Tibial nerve (tissue), 4 donors: ENCODE data around the gene SUSD4.

Experiments used
- EP300 ChIP-seq, 2 donors: sonication (generic); formaldehyde crosslinking; IDR thresholded peaks; one replicate each; pipeline ENCODE4 v1.6.1; 2017; ENCODE audit warnings: antibody characterized with exemption in 2 of 2, mild to moderate bottlenecking in 1 of 2
- POLR2A ChIP-seq, 2 donors: fragments of 450-650 bp; IDR thresholded peaks; one replicate each; pipeline ENCODE4 v1.6.1; 2017; ENCODE audit warnings: antibody characterized with exemption in 2 of 2, mild to moderate bottlenecking in 2 of 2, moderate library complexity in 2 of 2
- TF ChIP-seq, protein P1 (sequence below), 5 experiments: fragments of 200-600 bp in 3 of 5; fragments of 450-650 bp in 2 of 5; sonication (generic) in 3 of 5; IDR thresholded peaks; one replicate each; pipeline ENCODE4 v1.5.1; 2016 to 2019; ENCODE audit warnings: antibody characterized with exemption in 5 of 5, mild to moderate bottlenecking in 3 of 5, moderate library complexity in 2 of 5

DNA sequence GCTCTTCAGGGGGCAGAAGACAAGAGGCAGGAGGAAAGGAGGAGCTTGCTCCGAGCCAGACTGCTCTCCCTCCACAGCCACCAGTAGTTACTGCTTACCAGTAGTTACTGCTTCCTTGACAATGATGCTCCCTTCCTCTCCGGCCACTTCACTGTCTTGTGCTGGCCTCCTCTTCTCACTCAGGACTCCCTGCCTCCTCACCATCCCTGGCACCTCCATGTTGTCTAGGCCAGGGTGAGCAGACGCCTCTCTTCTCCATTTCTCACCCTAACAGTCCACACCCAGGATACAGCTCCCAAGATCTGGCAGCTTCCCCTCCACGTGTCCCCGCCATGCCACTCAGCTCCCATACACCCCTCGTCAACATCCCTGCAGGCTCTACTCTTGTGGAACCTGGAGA is 138.5 kb downstream of the SUSD4 start:
- TF ChIP-seq POLR2A (IDR thresholded peaks at IDR 0.05): no peak
- TF ChIP-seq, protein P1, sequence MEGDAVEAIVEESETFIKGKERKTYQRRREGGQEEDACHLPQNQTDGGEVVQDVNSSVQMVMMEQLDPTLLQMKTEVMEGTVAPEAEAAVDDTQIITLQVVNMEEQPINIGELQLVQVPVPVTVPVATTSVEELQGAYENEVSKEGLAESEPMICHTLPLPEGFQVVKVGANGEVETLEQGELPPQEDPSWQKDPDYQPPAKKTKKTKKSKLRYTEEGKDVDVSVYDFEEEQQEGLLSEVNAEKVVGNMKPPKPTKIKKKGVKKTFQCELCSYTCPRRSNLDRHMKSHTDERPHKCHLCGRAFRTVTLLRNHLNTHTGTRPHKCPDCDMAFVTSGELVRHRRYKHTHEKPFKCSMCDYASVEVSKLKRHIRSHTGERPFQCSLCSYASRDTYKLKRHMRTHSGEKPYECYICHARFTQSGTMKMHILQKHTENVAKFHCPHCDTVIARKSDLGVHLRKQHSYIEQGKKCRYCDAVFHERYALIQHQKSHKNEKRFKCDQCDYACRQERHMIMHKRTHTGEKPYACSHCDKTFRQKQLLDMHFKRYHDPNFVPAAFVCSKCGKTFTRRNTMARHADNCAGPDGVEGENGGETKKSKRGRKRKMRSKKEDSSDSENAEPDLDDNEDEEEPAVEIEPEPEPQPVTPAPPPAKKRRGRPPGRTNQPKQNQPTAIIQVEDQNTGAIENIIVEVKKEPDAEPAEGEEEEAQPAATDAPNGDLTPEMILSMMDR (IDR thresholded peaks at IDR 0.05): no peak
- TF ChIP-seq EP300 (IDR thresholded peaks at IDR 0.05): no peak
